Trophoblast cell (in vitro differentiated cells and primary cell): ENCODE data around the gene CCR7.

Experiments
- DNase-seq, 2 donors: peaks; one replicate each; pipeline ENCODE4 v3.0.0-alpha.2; 2016
- H2AFZ ChIP-seq: 2 replicates; pipeline ENCODE4 v1.6.1; 2013; ENCODE audit warnings: low read length, moderate library complexity, mild to moderate bottlenecking; ENCODE audit not compliant: insufficient read depth, poor library complexity
- H2AK5ac ChIP-seq: 2 replicates; pipeline ENCODE4 v1.6.1; 2013; ENCODE audit warnings: mild to moderate bottlenecking, low read length
- H2BK120ac ChIP-seq: 2 replicates; pipeline ENCODE4 v1.6.1; 2013; ENCODE audit warnings: low read length, mild to moderate bottlenecking, moderate library complexity; ENCODE audit not compliant: insufficient read depth, poor library complexity
- H2BK12ac ChIP-seq: 2 replicates; pipeline ENCODE4 v1.6.1; 2013; ENCODE audit warnings: mild to moderate bottlenecking, low read length, moderate library complexity
- H2BK5ac ChIP-seq: 2 replicates; pipeline ENCODE4 v1.6.1; 2013; ENCODE audit warnings: low read length, low read depth, moderate library complexity, mild to moderate bottlenecking; ENCODE audit not compliant: poor library complexity
- H3K14ac ChIP-seq: 2 replicates; pipeline ENCODE4 v1.6.1; 2013; ENCODE audit warnings: mild to moderate bottlenecking, low read length
- H3K18ac ChIP-seq: 2 replicates; pipeline ENCODE4 v1.6.1; 2013; ENCODE audit warnings: mild to moderate bottlenecking, low read length
- H3K23ac ChIP-seq: 2 replicates; pipeline ENCODE4 v1.6.1; 2013; ENCODE audit warnings: low read length
- H3K27ac ChIP-seq: 2 replicates; pipeline ENCODE4 v1.5.1; 2013; ENCODE audit warnings: low read depth, mild to moderate bottlenecking, inconsistent platforms, low read length, moderate library complexity
- H3K27me3 ChIP-seq: 2 replicates; pipeline ENCODE4 v1.6.1; 2013; ENCODE audit warnings: inconsistent platforms, mild to moderate bottlenecking, low read length, moderate library complexity; ENCODE audit not compliant: insufficient read depth
- H3K36me3 ChIP-seq, 2 experiments: 1 replicate in 1 of 2; 2 replicates in 1 of 2; pipeline ENCODE4 v1.6.1; 2013; ENCODE audit warnings: low read length in 2 of 2, mild to moderate bottlenecking in 2 of 2, moderate library complexity in 1 of 2; ENCODE audit not compliant: insufficient read depth in 2 of 2, control insufficient read depth in 1 of 2
- H3K4ac ChIP-seq: 2 replicates; pipeline ENCODE4 v1.6.1; 2013; ENCODE audit warnings: low read depth, mild to moderate bottlenecking, low read length, moderate library complexity
- H3K4me1 ChIP-seq, 2 experiments: 1 replicate in 1 of 2; 2 replicates in 1 of 2; pipeline ENCODE4 v1.6.1; 2013; ENCODE audit warnings: low read length in 2 of 2, mild to moderate bottlenecking in 2 of 2, moderate library complexity in 1 of 2; ENCODE audit not compliant: insufficient read depth in 2 of 2, control insufficient read depth in 1 of 2
- H3K4me2 ChIP-seq: 2 replicates; pipeline ENCODE4 v1.6.1; 2013; ENCODE audit warnings: inconsistent platforms, mild to moderate bottlenecking, low read length, moderate library complexity
- H3K4me3 ChIP-seq: 2 replicates; pipeline ENCODE4 v1.5.1; 2013; ENCODE audit warnings: mild to moderate bottlenecking, low read depth, low read length, inconsistent platforms
- H3K79me1 ChIP-seq: one replicate; pipeline ENCODE4 v1.6.1; 2013; ENCODE audit warnings: low read length
- H3K79me2 ChIP-seq: 2 replicates; pipeline ENCODE4 v1.6.1; 2013; ENCODE audit warnings: low read length, mild to moderate bottlenecking; ENCODE audit not compliant: control insufficient read depth, insufficient read depth, poor library complexity
- H3K9ac ChIP-seq: 2 replicates; pipeline ENCODE4 v1.6.1; 2013; ENCODE audit warnings: mild to moderate bottlenecking, low read length
- H3K9me3 ChIP-seq: 2 replicates; pipeline ENCODE4 v1.6.1; 2013; ENCODE audit warnings: low read depth, mild to moderate bottlenecking, control low read depth, inconsistent platforms, low read length; ENCODE audit not compliant: insufficient read depth
- H4K12ac ChIP-seq: 2 replicates; pipeline ENCODE4 v1.6.1; 2013; ENCODE audit warnings: low read depth, mild to moderate bottlenecking, low read length, moderate library complexity
- H4K8ac ChIP-seq: 2 replicates; pipeline ENCODE4 v1.6.1; 2013; ENCODE audit warnings: low read depth, mild to moderate bottlenecking, low read length, moderate library complexity
- H4K91ac ChIP-seq: one replicate; pipeline ENCODE4 v1.6.1; 2013; ENCODE audit warnings: low read depth, mild to moderate bottlenecking, low read length, moderate library complexity
- WGBS: extraction: QIAGEN DNeasy Blood & Tissue Kit; methylation state at CpG from one replicate; pipeline ENCODE4 v1.1.7; 2013; ENCODE audit warnings: missing lambda C conversion rate; ENCODE audit not compliant: insufficient read length, insufficient coverage; ENCODE audit errors: extremely low coverage; 5-methylcytosine and 5-hydroxymethylcytosine counted together

CCR7 gene

DNA sequence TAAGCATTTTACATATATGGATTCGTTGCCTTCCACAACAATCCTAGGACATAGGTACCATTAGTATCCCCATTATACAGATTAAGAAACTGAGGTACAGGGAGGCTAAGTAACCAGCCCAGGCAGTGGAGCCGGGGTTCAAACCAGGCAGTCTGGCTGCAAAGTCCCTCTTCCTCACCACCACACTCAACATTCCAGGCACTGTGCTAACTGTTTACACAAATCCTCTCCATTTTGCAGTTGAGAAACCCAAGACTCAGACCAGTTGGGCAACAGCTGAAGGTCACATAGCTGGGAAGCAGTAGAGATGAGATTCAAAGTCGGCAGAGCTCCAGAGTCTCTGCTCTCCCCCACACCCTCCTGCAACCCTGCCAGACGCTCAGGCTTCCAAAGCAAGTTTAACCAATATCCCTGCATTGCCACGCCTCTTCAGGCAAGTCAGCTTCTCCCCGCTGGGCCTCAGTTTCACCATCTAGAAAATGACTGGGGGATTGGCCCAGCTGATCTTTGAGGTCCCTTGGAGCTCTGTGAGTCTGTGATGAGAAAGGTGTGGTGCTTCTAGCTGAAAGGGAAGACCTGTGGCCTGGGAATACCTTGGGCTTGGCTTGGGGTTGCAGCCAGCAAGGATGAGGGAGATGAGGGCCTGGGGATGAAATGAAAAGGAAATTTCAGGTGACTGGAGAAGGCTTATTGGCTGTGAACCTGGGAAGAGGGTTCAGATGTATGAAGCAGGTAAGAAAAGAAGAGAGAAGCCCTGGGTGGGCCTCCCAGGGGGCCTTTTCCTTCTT is 14.0 kb downstream of the CCR7 start:
- Histone ChIP-seq H2AK5ac (no peak overlapping the region), H3K36me3 (peaks cover 0 to 3% of the 10 kb centered on the region in 2 experiments), H3K79me1 (peaks cover 59% of the 10 kb centered on the region), H3K4ac (peak overlapping the region; percentile 12), H2BK5ac (peak overlapping the region; percentile 51), H3K18ac (peak overlapping the region; percentile 36), H3K79me2 (peaks cover 2% of the 10 kb centered on the region), H3K23ac (no peak overlapping the region), H3K4me1 (peaks cover 58 to 67% of the 10 kb centered on the region in 2 experiments), H2BK120ac (peak overlapping the region; percentile 81), H3K4me2 (no peak overlapping the region), H3K27me3 (no peaks in the 10 kb centered on the region), H3K9me3 (peaks cover 6% of the 10 kb centered on the region), H3K27ac (peak overlapping the region; percentile 78), H4K8ac (peak overlapping the region; percentile 47), H2AFZ (no peak overlapping the region), H3K9ac (no peak overlapping the region), H3K14ac (peak overlapping the region; percentile 40), H4K12ac (no peak overlapping the region), H2BK12ac (peak overlapping the region; percentile 70), H4K91ac (peak overlapping the region; percentile 71), H3K4me3 (no peak overlapping the region)
- WGBS: no CpG with 5 or more reads among the region's 6 CpGs
- peak in 1 of 2 donors; percentile 36 for DNase-seq

- Histone ChIP-seq H3K4me3 (no peak overlapping the region), H3K23ac (no peak overlapping the region), H4K12ac (no peak overlapping the region), H3K27me3 (no peaks in the 10 kb centered on the region), H3K4me2 (no peak overlapping the region), H3K79me2 (peaks cover 2% of the 10 kb centered on the region), H2BK12ac (peak overlapping the region; percentile 38), H3K9ac (no peak overlapping the region), H3K36me3 (peaks cover 0 to 3% of the 10 kb centered on the region in 2 experiments), H2AK5ac (no peak overlapping the region), H4K8ac (peak overlapping the region; percentile 17), H2AFZ (no peak overlapping the region), H3K4me1 (peaks cover 58 to 63% of the 10 kb centered on the region in 2 experiments), H3K9me3 (peaks cover 6% of the 10 kb centered on the region), H3K79me1 (peaks cover 59% of the 10 kb centered on the region), H3K18ac (no peak overlapping the region), H2BK120ac (no peak overlapping the region), H4K91ac (peak overlapping the region; percentile 54), H3K4ac (no peak overlapping the region), H3K14ac (no peak overlapping the region), H2BK5ac (peak overlapping the region; percentile 29), H3K27ac (peak overlapping the region; percentile 62)
- no CpG with 5 or more reads among the region's 8 CpGs for WGBS
- DNase-seq: no peak
Observed at GRCh38 chr17:40550608-40551007, 14.7 kb downstream of the CCR7 start.

- Histone ChIP-seq H3K9me3 (peaks cover 1% of the 10 kb centered on the region), H3K18ac (peak overlapping the region; percentile 13), H3K4ac (peak overlapping the region; percentile 19), H3K4me1 (peaks cover 44 to 48% of the 10 kb centered on the region in 2 experiments), H4K12ac (no peak overlapping the region), H4K91ac (peak overlapping the region; percentile 87), H2AK5ac (peak overlapping the region; percentile 33), H3K27me3 (no peaks in the 10 kb centered on the region), H2BK120ac (peak overlapping the region; percentile 75), H4K8ac (peak overlapping the region; percentile 15), H3K36me3 (no peaks in the 10 kb centered on the region), H3K4me2 (no peak overlapping the region), H3K23ac (no peak overlapping the region), H2AFZ (peak overlapping the region; percentile 19), H3K4me3 (no peak overlapping the region), H2BK12ac (peak overlapping the region; percentile 23), H3K27ac (peak overlapping the region; percentile 62), H3K79me1 (peaks cover 45% of the 10 kb centered on the region), H3K79me2 (peaks cover 2% of the 10 kb centered on the region), H3K14ac (peak overlapping the region; percentile 28), H2BK5ac (peak overlapping the region; percentile 80), H3K9ac (no peak overlapping the region)
- WGBS: no CpG with 5 or more reads among the region's 9 CpGs
- no peak for DNase-seq
Observed at GRCh38 chr17:40548982-40549685, 16.1 kb downstream of the CCR7 start.

DNA sequence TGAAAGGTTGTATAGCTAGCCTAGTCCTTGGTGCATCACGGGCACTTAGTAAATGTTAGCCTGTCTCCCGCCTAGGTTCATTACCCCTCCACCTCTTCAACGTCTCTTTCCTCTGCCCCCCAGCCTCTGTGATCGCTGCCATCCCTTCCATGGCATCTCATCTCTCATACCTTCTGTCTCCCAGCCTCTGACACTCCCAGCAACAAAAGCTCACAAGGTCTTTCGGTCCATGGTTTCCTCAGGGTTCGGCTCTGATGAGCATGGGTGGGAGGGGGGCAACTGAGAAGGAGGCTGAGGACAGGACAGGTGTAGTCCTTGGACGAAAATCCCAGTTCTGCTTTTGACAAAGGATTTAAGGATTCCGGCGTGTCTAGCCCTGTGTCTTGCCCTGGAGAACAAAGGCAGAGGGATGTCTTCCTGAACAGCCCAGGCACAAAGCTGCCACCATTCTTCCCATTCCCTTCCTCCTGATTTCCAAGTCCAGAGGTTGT is 16.7 kb downstream of the CCR7 start:
- WGBS: no CpG with 5 or more reads among the region's 9 CpGs
- peak overlapping the region; percentile 33 for H2AK5ac ChIP-seq
- H3K27me3 ChIP-seq: no peaks in the 10 kb centered on the region
- peaks cover 42% of the 10 kb centered on the region for H3K79me1 ChIP-seq
- H2BK5ac ChIP-seq: peak overlapping the region; percentile 42
- peak overlapping the region; percentile 19 for H3K4ac ChIP-seq
- peaks cover 39 to 46% of the 10 kb centered on the region in 2 experiments for H3K4me1 ChIP-seq
- DNase-seq: no peak
- H3K14ac ChIP-seq: peak overlapping the region; percentile 28
- no peak overlapping the region for H3K9ac ChIP-seq
- no peak overlapping the region for H3K4me3 ChIP-seq
- H3K23ac ChIP-seq: no peak overlapping the region
- no peak overlapping the region for H3K4me2 ChIP-seq
- H4K8ac ChIP-seq: peak overlapping the region; percentile 15
- no peaks in the 10 kb centered on the region for H3K79me2 ChIP-seq
- peak overlapping the region; percentile 19 for H2AFZ ChIP-seq
- H3K36me3 ChIP-seq: no peaks in the 10 kb centered on the region
- no peak overlapping the region for H4K12ac ChIP-seq
- peak overlapping the region; percentile 62 for H3K27ac ChIP-seq
- peak overlapping the region; percentile 87 for H4K91ac ChIP-seq
- peak overlapping the region; percentile 38 for H3K18ac ChIP-seq
- peak overlapping the region; percentile 23 for H2BK12ac ChIP-seq
- H3K9me3 ChIP-seq: peaks cover 1% of the 10 kb centered on the region
- peak overlapping the region; percentile 72 for H2BK120ac ChIP-seq
